SK-N-MC (cell line): ENCODE results near the gene WWC1.

ENCODE experiments used
- DNase-seq: peaks from one replicate; pipeline ENCODE4 v3.0.0-alpha.2; 2011; ENCODE audit warnings: low read depth, low spot score
- H3K27ac ChIP-seq: fragments of 200-600 bp; sonication (generic); 2 replicates; pipeline ENCODE4 v1.5.1; 2016; ENCODE audit warnings: mixed run types
- H3K36me3 ChIP-seq: fragments of 200-600 bp; sonication (generic); 2 replicates; pipeline ENCODE4 v1.6.1; 2017; ENCODE audit warnings: antibody characterized with exemption, low read length, mixed read lengths; ENCODE audit not compliant: insufficient read depth
- H3K4me3 ChIP-seq: fragments of 200-600 bp; sonication (generic); 2 replicates; pipeline ENCODE4 v1.5.1; 2016
- H3K9ac ChIP-seq: fragments of 200-600 bp; sonication (generic); 2 replicates; pipeline ENCODE4 v1.8.0; 2017; ENCODE audit warnings: mixed run types, mixed read lengths; ENCODE audit not compliant: insufficient read length
- H3K9me3 ChIP-seq: fragments of 200-600 bp; sonication (generic); 2 replicates; pipeline ENCODE4 v1.6.1; 2017; ENCODE audit warnings: low read depth, mild to moderate bottlenecking, antibody characterized with exemption, low read length, moderate library complexity, mixed read lengths
- EZH2 ChIP-seq: fragments of 200-600 bp; sonication (generic); IDR thresholded peaks from one replicate; pipeline ENCODE4 v1.6.1; 2017; ENCODE audit warnings: antibody characterized with exemption
- FOXP2 ChIP-seq: optimal IDR thresholded peaks from 2 replicates; pipeline ENCODE3; 2011; ENCODE audit warnings: mild to moderate bottlenecking, moderate library complexity; ENCODE audit not compliant: insufficient read depth; ENCODE audit errors: extremely low read length, control extremely low read depth
- POLR2AphosphoS5 ChIP-seq: IDR thresholded peaks from 2 replicates; pipeline ENCODE4 v1.6.1; 2012; ENCODE audit warnings: mild to moderate bottlenecking, low read depth, low read length, borderline replicate concordance

Gene WWC1

GRCh38 chr5:168482361-168482760, 190.9 kb downstream of the WWC1 start:
- DNase-seq: no peak
- Histone ChIP-seq H3K36me3 (no peaks in the 10 kb centered on the region), H3K4me3 (no peak overlapping the region), H3K27ac (no peak overlapping the region), H3K9ac (no peak overlapping the region), H3K9me3 (no peaks in the 10 kb centered on the region)
- TF ChIP-seq FOXP2: no peak
- TF ChIP-seq EZH2: no peak
- TF ChIP-seq POLR2AphosphoS5: no peak

- peak within 1 kb of the TSS; percentile 86 for H3K4me3 ChIP-seq
- H3K27ac ChIP-seq: no peak within 1 kb of the TSS
- H3K36me3 ChIP-seq: peaks cover 35% of the 10 kb centered on the region
- TF ChIP-seq EZH2 (no peak), POLR2AphosphoS5 (peak; percentile 99), FOXP2 (peak; percentile 48)
- no peaks in the 10 kb centered on the region for H3K9me3 ChIP-seq
- DNase-seq: peak; percentile 32
- peak within 1 kb of the TSS; percentile 96 for H3K9ac ChIP-seq
Observed at GRCh38 chr5:168486136-168486879, 194.9 kb downstream of the WWC1 start, which contains the start of gene RARS1. TSS of gene RARS1 (plus strand) at chr5:168486471. CDS start at chr5:168486499, 28 bp downstream.

- no peak for TF ChIP-seq POLR2AphosphoS5
- no peak for TF ChIP-seq EZH2
- Histone ChIP-seq H3K27ac (no peak overlapping the region), H3K9ac (no peak overlapping the region), H3K9me3 (no peaks in the 10 kb centered on the region), H3K36me3 (peaks cover 61% of the 10 kb centered on the region), H3K4me3 (no peak overlapping the region)
- DNase-seq: no peak
Observed at GRCh38 chr5:168489059-168489458, 197.6 kb downstream of the WWC1 start.

- Histone ChIP-seq H3K4me3 (no peak overlapping the region), H3K9me3 (no peaks in the 10 kb centered on the region), H3K27ac (no peak overlapping the region), H3K36me3 (peaks cover 82% of the 10 kb centered on the region), H3K9ac (no peak overlapping the region)
- TF ChIP-seq POLR2AphosphoS5: no peak
- no peak for TF ChIP-seq FOXP2
- TF ChIP-seq EZH2: no peak
- DNase-seq: no peak
Observed at GRCh38 chr5:168494057-168494555, 202.7 kb downstream of the WWC1 start.

GRCh38 chr5:168502563-168503237, 211.3 kb downstream of the WWC1 start:
- H3K36me3 ChIP-seq: peaks cover 58% of the 10 kb centered on the region
- H3K9me3 ChIP-seq: no peaks in the 10 kb centered on the region
- H3K27ac ChIP-seq: no peak overlapping the region
- no peak for DNase-seq
- no peak overlapping the region for H3K9ac ChIP-seq
- no peak for TF ChIP-seq EZH2
- no peak for TF ChIP-seq POLR2AphosphoS5
- TF ChIP-seq FOXP2: no peak
- no peak overlapping the region for H3K4me3 ChIP-seq

GRCh38 chr5:168513861-168514428, 222.5 kb downstream of the WWC1 start:
- TF ChIP-seq POLR2AphosphoS5: no peak
- TF ChIP-seq FOXP2: no peak
- no peak for TF ChIP-seq EZH2
- H3K9me3 ChIP-seq: peaks cover 23% of the 10 kb centered on the region
- no peak overlapping the region for H3K9ac ChIP-seq

More at GRCh38 chr5:168513861-168514428, 222.5 kb downstream of the WWC1 start:
- H3K4me3 ChIP-seq: no peak overlapping the region
- peaks cover 97% of the 10 kb centered on the region for H3K36me3 ChIP-seq
- no peak for DNase-seq
- H3K27ac ChIP-seq: no peak overlapping the region
